UCSD-AML1 (cell line): ENCODE measurements around the gene ATXN2.

ENCODE experiments used
- DNase-seq: peaks from one replicate; lab custom pipeline; 2025; ENCODE audit not compliant: unreplicated experiment; lab: John Stamatoyannopoulos, UW

The ATXN2 gene

GRCh38 chr12:111451649-111452129, 147.4 kb downstream of the ATXN2 start:
- DNase-seq = no peak

GRCh38 chr12:111451232-111451631, 147.9 kb downstream of the ATXN2 start:
- no peak for DNase-seq

- DNase-seq = no peak
These were observed 148.4 kb downstream of the ATXN2 start for GRCh38 chr12:111450676-111451075.

GRCh38 chr12:111448846-111449790, 150.0 kb downstream of the ATXN2 start:
- DNase-seq = no peak

- no peak for DNase-seq
These were observed 150.8 kb downstream of the ATXN2 start for GRCh38 chr12:111448266-111448830.

- DNase-seq = no peak
These were observed 151.4 kb downstream of the ATXN2 start for GRCh38 chr12:111447571-111448265.

GRCh38 chr12:111446631-111447570, 152.2 kb downstream of the ATXN2 start:
- DNase-seq = no peak

- peak; percentile 65 for DNase-seq
These were observed 153.2 kb downstream of the ATXN2 start for GRCh38 chr12:111445726-111446581.

- DNase-seq = peak; percentile 64
These were observed 154.0 kb downstream of the ATXN2 start for GRCh38 chr12:111444925-111445725.

GRCh38 chr12:111444314-111444924, 154.7 kb downstream of the ATXN2 start:
- no peak for DNase-seq

- no peak for DNase-seq
These were observed 155.5 kb downstream of the ATXN2 start for GRCh38 chr12:111443586-111443985.

- DNase-seq = no peak
These were observed 156.0 kb downstream of the ATXN2 start for GRCh38 chr12:111443086-111443485.

GRCh38 chr12:111442301-111443045, 156.6 kb downstream of the ATXN2 start:
- no peak for DNase-seq

- DNase-seq = no peak
These were observed 157.8 kb downstream of the ATXN2 start for GRCh38 chr12:111441107-111441928.

GRCh38 chr12:111440631-111441030, 158.5 kb downstream of the ATXN2 start:
- no peak for DNase-seq

GRCh38 chr12:111440152-111440551, 159.0 kb downstream of the ATXN2 start:
- no peak for DNase-seq

GRCh38 chr12:111439657-111440151, 159.4 kb downstream of the ATXN2 start:
- no peak for DNase-seq
